Posterior cingulate gyrus (tissue), 11 donors: ENCODE measurements around the gene RORC.
A peak's percentile ranks its signal among the peaks of the same experiment; 100 is the strongest.

Experiments used
- DNase-seq, 10 donors: peaks; one replicate each; pipeline versions ENCODE4 v3.0.0 to v3.0.0-alpha.2; 2020 to 2021; ENCODE audit warnings: mixed read lengths in 3 of 10
- intact Hi-C: fragments of 100-400 bp; cut with DNase I; formaldehyde crosslinking; loops from one replicate; pipeline ENCODE4 v1.15.1; 2023

Gene RORC

DNA sequence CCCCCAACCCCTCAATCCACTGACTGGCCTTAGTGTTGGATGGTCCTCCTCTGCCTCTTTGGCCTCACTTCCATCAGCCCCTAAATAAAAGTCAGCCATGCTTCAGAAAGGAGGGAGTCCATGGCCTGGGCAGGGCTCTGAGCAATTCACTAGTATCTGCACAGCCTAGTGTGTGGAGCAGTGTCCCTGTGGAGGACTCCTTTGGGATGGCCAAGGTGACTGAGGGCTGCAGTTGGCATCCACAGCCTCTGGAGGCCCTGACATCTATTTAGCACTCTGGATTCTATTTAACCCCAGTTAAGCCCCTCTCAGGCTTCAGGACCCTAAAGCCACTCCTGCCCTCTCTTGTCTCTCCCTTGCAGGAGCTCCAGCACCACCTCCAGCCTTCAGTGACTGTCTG, 18.3 kb upstream of the RORC start:
- DNase-seq, result peak in 1 of 10 donors; percentile 20
- intact Hi-C loops, result no loop called here

DNA sequence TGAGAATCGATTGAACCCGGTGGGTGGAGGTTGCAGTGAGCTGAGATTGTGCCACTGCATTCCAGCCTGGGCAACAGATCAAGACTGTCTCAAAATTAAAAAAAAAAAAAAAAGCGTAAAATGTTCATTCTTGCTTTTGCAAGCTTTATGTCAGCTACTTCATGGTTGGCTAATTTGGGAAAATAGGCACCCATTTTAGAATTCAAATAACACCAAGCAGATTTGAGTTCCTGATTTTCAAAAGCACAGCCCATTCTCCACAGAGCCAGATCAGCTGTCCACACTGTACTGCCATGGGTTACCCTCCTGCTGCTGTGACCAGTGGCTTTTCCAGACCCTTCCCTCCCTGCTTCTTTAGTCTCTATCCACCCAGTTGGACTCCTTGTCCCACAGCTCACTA, 17.5 kb upstream of the RORC start:
- peak in 1 of 10 donors; percentile 24 for DNase-seq
- intact Hi-C loops, result no loop called here

DNA sequence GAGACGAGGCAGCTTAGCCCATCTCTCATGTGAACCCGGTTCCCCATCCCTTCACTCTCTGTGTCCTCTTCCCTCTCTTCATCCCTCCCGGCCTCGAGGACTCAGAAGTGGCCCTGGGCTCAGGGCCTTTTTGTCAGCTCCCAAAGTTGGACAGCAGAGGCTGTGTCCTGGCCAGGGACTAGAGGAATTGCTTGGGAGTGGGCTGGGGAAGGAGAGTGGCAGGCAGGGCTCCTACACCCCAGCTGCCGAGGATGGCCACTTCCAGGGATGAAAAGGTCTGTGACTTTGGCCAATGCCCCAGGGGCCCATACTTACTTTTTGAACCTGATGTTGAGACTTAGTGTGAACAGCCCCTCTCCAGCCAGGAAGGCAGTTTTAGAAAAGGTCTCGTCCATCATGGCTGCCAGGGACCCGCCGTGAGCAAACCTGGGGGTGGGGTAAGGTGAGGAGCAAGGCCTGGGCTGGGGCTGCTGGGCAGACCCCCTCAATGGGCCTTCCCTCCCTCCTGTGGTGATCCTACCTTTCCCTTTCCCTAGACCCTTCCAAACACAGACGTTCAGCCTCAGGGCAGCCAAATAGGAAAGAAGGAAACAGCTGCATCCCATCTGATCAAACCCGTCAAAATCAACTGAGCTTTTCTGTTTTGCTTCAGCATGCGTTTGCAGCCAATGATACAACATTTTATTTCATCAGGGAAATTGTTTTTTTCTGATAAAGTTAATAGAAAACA, 16.4 kb upstream of the RORC start:
- intact Hi-C loops, result no loop called here
- DNase-seq, result peak in 2 of 10 donors; percentile 24 to 74

DNA sequence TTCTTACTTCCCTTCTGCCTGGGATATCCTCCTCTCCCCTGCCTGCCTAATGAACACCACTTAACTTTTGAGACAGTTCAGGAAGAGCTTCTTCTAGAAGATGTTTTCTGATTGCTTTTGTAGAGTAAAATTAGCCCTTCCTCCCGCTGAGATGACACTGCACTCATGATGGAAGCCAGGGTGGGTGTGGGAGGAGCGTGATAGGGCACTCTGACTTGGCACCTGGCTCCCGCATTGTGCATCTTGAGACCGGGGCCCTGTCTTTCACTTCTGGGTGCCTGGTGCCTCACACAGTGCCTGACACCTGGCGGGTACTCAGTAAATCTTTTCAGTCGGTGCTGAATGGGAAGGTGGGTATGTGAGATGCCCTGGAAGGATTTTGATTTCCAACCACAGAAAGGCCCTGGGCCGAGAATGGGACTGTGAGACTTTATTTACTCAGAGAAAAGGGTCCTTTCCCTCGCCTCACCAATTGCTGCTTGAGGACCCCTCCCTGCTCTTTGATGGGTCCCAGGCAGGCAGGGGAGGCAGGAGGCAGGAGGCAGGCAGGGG, 15.2 kb upstream of the RORC start:
- intact Hi-C loops, result no loop called here
- DNase-seq, result peak in 2 of 10 donors; percentile 28 to 36

DNA sequence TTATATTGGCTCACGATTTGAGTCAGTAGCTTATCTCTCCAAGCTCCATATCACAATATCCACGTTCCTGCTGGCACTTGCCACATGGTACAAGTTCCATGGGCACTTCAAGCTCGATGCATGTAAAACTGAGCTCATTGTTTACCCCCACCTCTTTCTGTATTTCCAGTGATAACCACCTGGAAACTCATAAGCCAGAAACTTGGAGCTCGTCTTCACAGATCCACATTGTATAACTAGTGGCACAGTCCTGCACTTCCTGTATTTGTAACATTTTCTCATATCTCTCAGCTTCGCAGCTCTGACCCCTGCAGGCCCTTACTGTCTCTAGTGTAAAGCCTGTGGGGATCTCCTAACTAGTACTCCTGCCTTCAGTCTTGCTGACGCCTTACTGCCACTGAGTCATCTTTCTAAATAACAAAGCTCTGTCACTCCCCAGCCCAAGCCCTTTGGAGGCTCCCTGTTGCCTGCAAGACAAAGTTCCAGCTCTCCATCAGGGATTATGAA, 14.5 kb upstream of the RORC start:
- intact Hi-C loops, result no loop called here
- DNase-seq, result peak in 1 of 10 donors; percentile 9

DNA sequence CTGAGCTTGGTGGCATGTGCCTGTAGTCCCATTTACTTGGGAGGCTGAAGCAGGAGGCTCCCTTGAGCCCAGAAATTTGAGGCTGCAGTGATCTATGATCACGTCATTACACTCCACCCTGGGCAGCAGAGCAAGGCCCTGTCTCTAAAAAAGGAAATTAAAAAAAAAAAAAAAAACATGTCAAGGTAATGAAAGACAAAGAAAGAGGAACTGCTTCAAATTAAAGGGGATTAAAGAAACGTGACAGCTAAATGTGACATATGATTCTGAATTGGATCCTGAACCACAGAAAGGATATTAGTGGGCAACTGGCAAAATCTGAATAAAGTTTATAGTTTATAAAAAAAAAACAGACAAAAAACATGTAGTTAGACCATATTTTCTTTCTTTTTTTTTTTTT, 11.8 kb upstream of the RORC start:
- no peak for DNase-seq
- intact Hi-C loops, result no loop called here

DNA sequence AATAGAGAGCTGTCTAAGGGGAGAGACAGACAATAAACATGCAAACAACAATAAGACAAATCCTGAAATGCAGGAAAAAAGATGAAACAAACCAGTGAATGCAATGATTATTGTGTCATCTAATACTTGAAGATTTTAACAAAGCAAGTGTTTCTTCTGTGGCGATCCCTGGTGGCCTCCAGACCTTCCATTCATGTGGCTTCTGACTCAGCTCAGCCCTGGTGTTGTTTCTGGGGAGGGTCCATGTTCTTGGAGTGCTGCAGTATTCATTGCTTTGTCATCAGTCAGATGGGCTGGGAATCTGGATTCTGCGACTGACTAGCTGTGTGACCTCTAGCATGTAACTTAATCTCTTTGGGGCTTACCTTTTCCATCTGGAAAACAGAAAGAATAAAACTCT, 9.5 kb upstream of the RORC start:
- intact Hi-C loops, result no loop called here
- peak in 2 of 10 donors; percentile 23 to 59 for DNase-seq

DNA sequence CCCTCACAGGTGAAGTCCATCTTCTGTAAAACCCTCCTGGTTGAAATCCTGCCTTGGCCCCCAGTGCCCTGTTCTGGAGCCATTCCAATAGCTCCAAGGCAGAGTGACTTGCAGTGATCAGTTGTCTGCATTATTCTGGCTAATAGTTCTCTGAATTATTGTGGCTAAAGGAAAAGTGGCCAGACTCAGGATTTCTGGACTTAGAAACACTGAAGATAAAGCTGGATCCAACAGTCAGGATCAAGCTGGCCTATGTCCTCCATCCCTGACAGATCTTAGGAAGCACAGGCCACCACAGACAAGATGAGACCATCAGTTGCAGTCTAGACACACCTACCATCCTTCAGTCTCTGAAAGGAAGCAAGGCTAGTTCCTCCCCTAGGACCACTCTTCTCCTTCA, 8.8 kb upstream of the RORC start:
- intact Hi-C loops, result no loop called here
- DNase-seq, result no peak

DNA sequence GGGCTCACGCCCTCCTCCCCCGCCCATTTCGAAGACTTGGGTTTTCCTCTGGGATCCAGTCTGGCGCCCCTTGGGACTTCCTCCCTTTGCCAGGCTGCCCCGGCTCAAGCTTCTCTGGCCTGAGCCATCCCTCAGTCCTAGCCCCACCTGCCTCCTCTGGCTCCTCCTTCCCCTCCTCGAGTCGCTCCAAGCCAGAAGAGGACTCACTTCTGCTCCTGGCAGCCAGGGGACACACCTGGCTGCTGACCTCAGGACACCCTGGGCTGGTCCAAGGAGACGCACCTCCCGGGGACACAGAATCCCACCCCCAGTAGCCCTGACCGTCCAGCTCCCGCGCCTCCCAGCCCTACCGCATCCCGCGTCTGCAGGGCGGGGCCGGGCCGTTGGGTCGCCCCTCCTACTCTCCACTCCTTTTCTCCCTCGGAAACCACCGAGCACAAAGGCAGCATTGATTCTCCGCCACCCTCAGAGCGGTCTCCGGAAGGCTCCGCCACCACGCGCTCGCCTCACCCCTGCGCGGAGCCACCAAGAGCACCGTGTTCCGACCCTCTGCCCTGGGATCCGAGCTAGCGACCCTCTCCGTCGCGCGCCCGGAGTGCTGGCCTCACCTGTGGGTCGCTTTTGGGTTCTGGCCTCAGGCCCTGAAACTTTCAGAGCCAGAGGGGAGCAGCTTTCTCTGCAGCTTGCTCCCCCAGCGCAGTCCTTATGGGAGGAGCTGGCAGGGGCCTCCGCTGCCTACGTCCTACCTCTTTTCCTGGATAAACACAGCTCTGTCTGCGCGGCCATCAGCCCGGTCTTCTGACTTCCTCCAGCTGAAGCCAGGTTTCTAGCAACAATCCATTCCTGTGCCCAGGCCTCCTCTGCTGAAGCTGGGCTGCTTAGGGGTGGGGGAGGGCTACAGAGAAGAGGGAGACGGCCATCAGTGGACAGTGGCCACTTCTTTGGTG, 8.1 kb upstream of the RORC start, which contains the start of gene C2CD4D:
C2CD4D (minus strand) TSS at position 364 of the 947 bp plus-strand sequence. CDS start 831 bp downstream, outside the sequence.
- intact Hi-C loops, result loop anchor here (1.0 to 10.0 kb wide), 3 partner anchors 49 to 305 kb away; partner anchors contain the start of genes MRPL9 and TDRKH

DNA sequence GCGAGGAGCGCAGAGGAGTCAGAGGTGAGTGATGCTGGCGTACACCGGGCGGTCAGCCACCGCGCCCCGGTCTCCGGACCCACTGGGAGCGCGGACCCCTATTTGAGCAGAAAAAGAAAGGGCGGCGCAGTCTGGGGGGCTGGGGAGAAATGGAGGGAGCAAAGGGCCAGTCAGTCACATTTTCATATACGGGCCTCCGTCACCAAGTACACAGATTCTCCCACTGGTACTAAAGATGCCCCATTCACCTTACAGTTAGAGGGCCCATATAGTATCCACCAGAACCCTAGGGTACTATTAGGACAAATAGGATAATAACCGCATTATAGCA, 7.4 kb upstream of the RORC start:
- intact Hi-C loops, result loop anchor here (1.0 to 10.0 kb wide), 3 partner anchors 49 to 304 kb away; partner anchors contain the start of genes MRPL9 and TDRKH
- peak in 1 of 10 donors; percentile 62 for DNase-seq

More for the DNA sequence above, 8.1 kb upstream of the RORC start, which contains the start of gene C2CD4D:
- peak; percentile 65 to 97 (median 82) for DNase-seq

DNA sequence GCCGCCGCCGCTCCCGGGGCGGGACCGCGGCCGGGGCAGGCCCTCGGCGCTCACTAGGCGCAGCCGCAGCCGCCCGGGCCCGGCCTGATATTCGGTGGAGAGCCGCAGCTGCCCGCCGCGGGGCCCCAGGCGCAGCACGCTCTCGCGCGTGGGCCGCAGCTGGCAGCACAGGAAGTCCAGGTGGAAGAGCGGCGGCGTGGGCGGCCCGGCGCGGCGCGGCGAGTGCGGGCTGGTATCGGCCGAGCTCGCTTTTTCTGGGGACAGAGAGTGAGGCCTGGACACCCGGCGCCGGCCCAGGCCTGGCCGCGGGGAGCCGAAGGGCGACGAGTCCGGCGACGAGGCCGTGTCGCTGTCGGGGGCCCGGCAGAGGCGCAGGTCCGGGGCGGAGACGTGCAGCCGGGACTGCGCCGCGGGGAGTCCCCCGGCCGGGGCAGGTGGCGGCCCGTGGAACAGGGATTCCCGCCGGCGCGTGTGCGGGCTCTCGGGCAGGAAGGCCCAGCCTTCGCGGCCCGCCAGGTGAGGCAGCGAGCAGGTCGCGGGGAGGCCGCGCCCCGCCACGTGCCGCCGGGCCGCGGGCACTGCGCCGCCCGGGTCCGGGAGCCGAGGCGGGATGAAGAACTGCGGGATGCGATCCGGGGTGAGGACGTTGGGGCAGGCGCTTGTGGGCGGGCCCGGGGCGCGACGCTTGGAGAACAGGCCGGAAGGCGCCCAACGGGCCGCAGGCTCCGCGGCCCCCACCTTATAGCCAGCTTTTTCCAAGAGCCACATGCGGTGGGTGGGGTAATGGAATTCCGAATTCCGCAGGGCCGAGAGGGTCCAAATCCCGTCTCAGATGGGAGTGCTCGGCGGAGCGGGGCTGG, 6.8 kb upstream of the RORC start:
- intact Hi-C loops, result loop anchor here (1.0 to 10.0 kb wide), 3 partner anchors 48 to 304 kb away; partner anchors contain the start of genes MRPL9 and TDRKH
- peak in 5 of 10 donors; percentile 21 to 86 (median 38) for DNase-seq

DNA sequence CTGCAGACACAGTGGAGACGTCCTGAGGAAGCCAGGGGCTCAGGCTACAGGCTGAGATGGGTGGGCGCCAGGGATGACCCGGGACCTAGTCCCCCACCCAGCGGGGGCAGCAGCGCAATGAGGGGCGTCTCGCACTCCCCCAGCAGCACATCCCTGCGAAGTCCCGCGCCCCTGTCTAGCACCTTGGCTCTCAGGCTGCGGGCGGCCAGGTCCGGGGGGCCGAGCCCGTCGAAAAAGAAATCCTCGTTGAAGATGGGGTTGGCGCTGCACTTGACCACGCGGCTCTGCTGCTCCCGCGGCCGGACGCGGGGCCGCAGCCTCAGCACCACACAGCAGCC, 6.3 kb upstream of the RORC start:
- peak in 1 of 10 donors; percentile 70 for DNase-seq
- intact Hi-C loops, result loop anchor here (10.0 kb wide), 2 partner anchors 73 to 303 kb away; partner anchors contain the start of gene MRPL9

DNA sequence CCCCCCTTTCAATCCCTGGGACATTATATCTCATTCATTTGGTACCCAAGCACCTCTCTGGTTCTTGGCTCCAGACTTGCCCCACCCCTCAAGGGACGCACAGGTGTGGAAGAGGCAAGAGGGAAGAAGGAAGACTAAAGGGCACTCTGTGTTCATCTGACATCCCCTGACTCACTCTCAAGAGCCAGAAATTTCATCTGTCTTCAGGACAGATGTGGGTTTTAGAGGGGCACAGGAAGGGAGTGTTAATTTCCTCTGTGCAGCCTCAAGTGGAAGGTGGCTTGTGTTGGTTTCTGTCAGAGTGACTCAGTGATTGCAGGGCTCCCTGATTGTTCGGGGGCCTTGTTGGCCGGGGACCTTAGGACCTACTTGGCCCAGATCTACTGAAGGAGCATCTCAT, 5.6 kb upstream of the RORC start:
- intact Hi-C loops, result loop anchor here (10.0 kb wide), 2 partner anchors 72 to 302 kb away; partner anchors contain the start of gene MRPL9

DNA sequence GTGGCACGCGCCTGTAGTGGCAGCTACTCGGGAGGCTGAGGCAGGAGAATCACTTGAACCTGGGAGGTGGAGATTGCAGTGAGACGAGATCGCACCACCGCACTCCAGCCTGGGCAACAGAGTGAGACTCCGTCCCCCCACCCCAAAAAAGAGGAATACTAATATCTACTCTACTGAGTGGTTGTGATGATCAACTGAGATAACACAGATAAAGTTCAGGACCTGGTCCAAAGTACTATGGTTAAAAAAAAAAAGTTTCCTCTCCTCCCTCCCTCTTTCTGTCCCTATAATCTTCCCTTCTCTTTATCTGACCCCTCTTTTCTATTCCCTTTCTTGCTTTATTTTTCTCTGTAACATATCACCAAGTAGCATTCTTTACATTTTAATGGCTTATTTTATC, 4.0 kb upstream of the RORC start:
- no peak for DNase-seq
- intact Hi-C loops, result loop anchor here (10.0 kb wide), 2 partner anchors 71 to 301 kb away; partner anchors contain the start of gene MRPL9

More for the DNA sequence above, 5.6 kb upstream of the RORC start:
- DNase-seq, result no peak

DNA sequence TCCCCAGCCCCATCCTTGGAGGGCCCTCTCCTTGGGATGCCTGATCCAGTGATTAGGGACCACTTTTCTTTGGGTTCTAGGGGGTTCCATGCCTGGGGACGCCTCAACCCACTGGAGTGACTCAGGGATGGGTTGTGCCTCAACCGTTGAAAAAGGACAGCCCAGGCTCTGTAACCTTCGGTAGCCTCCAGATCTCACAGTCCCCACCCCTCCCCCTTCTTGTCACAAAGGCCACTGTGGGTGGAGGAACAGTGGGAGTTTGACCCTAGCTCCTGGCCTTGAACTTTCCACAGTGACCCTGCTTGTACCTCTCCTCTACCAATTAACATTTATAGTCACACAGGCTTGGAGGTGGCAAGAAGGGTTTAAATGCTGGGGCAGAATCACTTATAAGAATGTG, 2.6 kb upstream of the RORC start:
- peak in 1 of 10 donors; percentile 49 for DNase-seq
- intact Hi-C loops, result loop anchor here (10.0 kb wide), 2 partner anchors 69 to 299 kb away; partner anchors contain the start of gene MRPL9

DNA sequence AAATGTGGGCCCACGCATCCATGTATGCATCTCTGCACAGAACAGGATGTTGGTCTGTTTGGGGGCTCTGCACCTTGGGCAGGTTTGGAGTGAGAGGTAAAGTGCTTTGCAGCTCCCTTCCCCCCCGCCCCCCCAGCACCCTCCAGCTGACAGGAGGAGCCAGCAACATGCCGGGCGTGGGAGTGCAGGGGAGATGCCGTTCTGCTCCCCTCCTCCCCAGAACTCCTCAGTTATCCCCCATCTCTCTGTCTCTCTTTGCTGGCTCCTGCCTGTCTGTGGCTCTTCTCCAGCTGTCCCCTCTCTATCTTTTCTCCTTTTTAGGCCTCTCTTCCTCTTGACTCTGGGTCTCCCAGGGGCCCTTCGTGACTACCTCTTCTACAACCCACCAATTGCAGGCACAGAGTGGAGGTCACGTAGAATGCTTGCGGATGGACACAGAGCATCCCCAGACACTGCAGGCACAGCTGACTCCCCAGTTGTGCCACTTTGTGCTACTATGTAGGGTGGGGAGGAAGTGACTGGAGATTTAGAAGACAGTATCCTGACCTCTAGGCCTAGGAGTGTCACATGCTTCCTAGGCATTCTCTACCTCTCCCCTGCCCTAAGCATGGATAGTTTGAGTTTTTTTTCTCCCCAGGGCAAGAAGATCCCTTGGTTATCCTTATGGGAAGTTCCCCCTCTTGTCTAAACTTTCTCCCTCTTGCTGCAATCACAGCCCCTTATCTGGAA, 1.7 kb upstream of the RORC start:
- peak in 1 of 10 donors; percentile 33 for DNase-seq
- intact Hi-C loops, result loop anchor here (10.0 kb wide), 2 partner anchors 69 to 299 kb away; partner anchors contain the start of gene MRPL9

DNA sequence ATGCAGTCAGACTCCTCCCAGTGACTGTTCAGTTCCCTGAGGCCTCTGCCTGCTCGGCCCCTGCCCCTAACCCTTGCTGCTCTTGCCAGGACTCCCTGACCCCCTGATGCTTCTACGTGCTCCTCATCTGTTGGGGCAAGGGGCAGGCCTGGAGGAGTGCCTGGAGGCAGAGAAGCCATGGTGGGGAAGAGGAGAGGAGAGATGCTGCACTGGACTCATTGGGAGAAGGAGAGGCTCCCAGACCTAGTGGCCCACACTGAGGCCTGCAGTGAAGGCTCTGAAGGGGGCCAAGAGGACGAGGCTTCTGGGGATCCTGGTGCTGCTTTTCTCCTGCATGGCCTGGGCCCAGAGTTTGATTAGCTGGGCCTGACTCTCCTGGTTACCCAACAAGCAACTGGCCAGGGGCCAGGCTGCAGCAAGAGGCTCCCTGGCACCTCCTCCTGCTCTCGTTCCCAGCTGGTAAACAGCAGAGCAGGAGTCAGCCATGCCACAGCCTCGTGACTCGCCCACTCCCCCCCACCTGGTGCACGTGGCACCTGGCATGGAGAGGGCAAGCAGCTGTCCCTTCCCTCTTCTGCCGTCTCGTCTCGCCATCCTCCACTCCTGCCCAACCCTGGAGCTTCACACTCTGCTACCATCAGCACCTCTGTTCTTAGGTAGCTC, 847 bp upstream of the RORC start:
- DNase-seq, result peak in 8 of 10 donors; percentile 21 to 90 (median 46)
- intact Hi-C loops, result loop anchor here (10.0 kb wide), 2 partner anchors 68 to 298 kb away; partner anchors contain the start of gene MRPL9

DNA sequence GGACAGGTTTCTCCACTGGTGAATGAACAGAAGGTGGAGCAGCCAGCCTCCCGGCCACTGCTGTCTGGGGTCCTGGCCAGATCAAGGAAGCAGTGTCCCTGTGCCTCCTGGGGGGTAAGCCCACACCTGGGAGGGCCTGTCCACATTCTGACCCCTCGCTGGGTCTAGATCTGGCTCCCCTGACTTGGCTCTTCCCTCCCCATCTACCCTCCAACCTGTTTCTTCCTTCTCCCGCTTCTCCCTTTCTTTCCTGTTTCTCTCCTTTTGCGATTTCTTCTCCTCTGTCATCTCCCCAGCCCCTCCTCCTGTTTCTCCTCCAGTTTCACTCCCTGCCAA, 378 bp downstream of the RORC start:
- peak in 1 of 10 donors; percentile 15 for DNase-seq
- intact Hi-C loops, result loop anchor here (10.0 kb wide), 2 partner anchors 66 to 296 kb away; partner anchors contain the start of gene MRPL9
